Measurements from ENCODE around the gene DLX2. TPM values are rescaled to one million over a fixed set of nuclear protein-coding genes. Genes with fewer than 3 reads are reported as not detected.
A peak's percentile ranks its signal among the peaks of the same experiment; 100 is the strongest.

The DLX2 gene
- total and polyA plus RNA-seq, 2 of the 13 experiments (the other 11 are each of a cell fraction or from before 2014, with no cell fraction given): 0.07 to 0.15 TPM

- TF ChIP-seq STAT6 (CRISPR knock-in tag; IDR thresholded peaks at IDR 0.05; ENCODE audit: borderline replicate concordance): 0 out of 2 replicates have a peak, but pooled peaks have one; percentile 33
- no peak for TF ChIP-seq ZNF883 (CRISPR knock-in tag; IDR thresholded peaks at IDR 0.05; ENCODE audit: not compliant biosample characterization)
- TF ChIP-seq GZF1 (CRISPR knock-in tag; IDR thresholded peaks at IDR 0.05): no peak
- TF ChIP-seq GLI4 (CRISPR knock-in tag; IDR thresholded peaks at IDR 0.05; ENCODE audit: borderline replicate concordance): no peak
- TF ChIP-seq ZNF230 (CRISPR knock-in tag; IDR thresholded peaks at IDR 0.05): peak; percentile 88; the same call in 1 of the 2 replicates
- peak; percentile 37; the same call in 1 of the 2 replicates for TF ChIP-seq ARNT2 (CRISPR knock-in tag; IDR thresholded peaks at IDR 0.05; ENCODE audit: low read depth)
- TF ChIP-seq, protein P1, sequence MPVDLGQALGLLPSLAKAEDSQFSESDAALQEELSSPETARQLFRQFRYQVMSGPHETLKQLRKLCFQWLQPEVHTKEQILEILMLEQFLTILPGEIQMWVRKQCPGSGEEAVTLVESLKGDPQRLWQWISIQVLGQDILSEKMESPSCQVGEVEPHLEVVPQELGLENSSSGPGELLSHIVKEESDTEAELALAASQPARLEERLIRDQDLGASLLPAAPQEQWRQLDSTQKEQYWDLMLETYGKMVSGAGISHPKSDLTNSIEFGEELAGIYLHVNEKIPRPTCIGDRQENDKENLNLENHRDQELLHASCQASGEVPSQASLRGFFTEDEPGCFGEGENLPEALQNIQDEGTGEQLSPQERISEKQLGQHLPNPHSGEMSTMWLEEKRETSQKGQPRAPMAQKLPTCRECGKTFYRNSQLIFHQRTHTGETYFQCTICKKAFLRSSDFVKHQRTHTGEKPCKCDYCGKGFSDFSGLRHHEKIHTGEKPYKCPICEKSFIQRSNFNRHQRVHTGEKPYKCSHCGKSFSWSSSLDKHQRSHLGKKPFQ (CRISPR knock-in tag; IDR thresholded peaks at IDR 0.05; ENCODE audit: insufficient replicate concordance): no peak
- no peak for TF ChIP-seq HNF1A (IDR thresholded peaks at IDR 0.05; ENCODE audit: low read depth)
- peak; percentile 70 for TF ChIP-seq HNF1A (CRISPR knock-in tag; IDR thresholded peaks at IDR 0.05; ENCODE audit: borderline replicate concordance)
- TF ChIP-seq SIN3A (IDR thresholded peaks at IDR 0.05; ENCODE audit: borderline replicate concordance, low read depth, low read length): no peak
- 0 out of 2 replicates have a peak, but pooled peaks have one; percentile 18 for TF ChIP-seq ZNF557 (CRISPR knock-in tag; IDR thresholded peaks at IDR 0.05)
- TF ChIP-seq, protein P2, sequence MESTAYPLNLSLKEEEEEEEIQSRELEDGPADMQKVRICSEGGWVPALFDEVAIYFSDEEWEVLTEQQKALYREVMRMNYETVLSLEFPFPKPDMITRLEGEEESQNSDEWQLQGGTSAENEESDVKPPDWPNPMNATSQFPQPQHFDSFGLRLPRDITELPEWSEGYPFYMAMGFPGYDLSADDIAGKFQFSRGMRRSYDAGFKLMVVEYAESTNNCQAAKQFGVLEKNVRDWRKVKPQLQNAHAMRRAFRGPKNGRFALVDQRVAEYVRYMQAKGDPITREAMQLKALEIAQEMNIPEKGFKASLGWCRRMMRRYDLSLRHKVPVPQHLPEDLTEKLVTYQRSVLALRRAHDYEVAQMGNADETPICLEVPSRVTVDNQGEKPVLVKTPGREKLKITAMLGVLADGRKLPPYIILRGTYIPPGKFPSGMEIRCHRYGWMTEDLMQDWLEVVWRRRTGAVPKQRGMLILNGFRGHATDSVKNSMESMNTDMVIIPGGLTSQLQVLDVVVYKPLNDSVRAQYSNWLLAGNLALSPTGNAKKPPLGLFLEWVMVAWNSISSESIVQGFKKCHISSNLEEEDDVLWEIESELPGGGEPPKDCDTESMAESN (CRISPR knock-in tag; conservative IDR thresholded peaks at IDR 0.05): 0 out of 2 replicates have a peak, but pooled peaks have one; percentile 44
Measured at GRCh38 chr2:172084645-172085459, 17.8 kb downstream of the DLX2 start (continued).
